ENCODE measurements around the gene DCAF8L2. TPM values are rescaled to one million over a fixed set of nuclear protein-coding genes. Genes with fewer than 3 reads are reported as not detected.

The DCAF8L2 gene
- not detected in 5 replicates for total RNA-seq (2022; extraction: Qiagen RNA extraction; ENCODE audit: low read depth)

DNA sequence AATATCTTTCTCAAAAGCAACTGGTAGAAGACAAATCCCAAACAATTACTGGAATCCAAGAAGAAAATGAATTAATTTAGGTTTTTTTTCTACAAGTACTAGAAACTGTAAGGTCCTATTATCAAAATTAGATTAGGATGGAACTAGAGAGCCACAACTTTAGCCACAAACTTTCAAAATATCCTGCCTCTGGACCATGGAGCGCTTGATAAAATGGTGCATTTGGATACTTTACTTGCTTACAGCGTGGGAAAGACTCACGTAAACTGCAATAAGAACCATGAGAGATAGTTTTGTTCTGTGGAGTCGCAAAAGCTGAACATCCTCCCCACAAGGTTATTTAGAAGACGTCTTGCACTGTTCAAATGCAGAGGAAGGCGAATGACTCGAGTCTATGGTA is at the start of gene DCAF8L2:
DCAF8L2 (plus strand) TSS at position 301 of the 400 bp plus-strand sequence. CDS start 156,552 bp downstream, outside the sequence.

Other genes starting within 250 kb of the DCAF8L2 start
- gene PPP4R3C, start 127.0 kb upstream of the DCAF8L2 start, total RNA-seq (2022; extraction: Qiagen RNA extraction; ENCODE audit: low read depth) = not detected in 5 replicates
- not detected in 5 replicates for gene MAGEB10, start 217.6 kb downstream of the DCAF8L2 start, total RNA-seq (2022; extraction: Qiagen RNA extraction; ENCODE audit: low read depth)

Data from A549 treated with DMSO at 1 μM for 4 hours (cell line).